Measurements from ENCODE around the gene A2ML1.
"Not testable (repeated sequence)": the region's sequence is repeated elsewhere in the genome, so short reads cannot be mapped to it uniquely, and the experiment has no call there.

The A2ML1 gene

DNA sequence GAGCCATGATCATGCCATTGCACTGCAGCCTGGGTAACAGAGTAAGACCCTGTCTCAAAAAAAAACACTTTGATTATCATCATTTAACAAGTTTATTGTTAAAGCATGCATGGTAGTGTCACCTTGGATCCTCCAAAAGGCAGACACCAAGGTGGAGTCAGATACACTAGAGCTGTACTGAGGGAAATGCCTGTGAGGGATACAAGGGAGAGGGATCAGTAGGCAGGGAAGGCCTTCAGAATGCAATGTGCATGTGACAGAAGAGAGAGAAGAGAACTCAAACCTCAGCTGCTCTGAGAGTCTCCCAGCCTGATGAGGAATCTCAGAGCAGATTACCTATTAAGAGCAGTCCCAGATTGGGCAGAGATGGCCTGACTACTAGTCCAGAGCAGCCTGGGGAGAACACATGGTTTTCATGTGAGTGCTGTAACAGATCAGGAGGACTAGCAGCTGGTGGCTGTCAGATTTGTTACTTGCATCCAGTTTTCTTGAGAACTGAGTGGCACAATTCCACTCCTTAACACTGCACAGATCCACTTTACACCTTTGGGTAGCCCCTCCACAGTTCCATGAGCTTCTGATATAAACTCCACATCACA is 38.0 kb upstream of the A2ML1 start:
- TF ChIP-seq CTCF (conservative IDR thresholded peaks at IDR 0.05; ENCODE audit: low read depth) = no peak
- no peak for DNase-seq (ENCODE audit: low spot score)
- POLR2A ChIA-PET (ENCODE audit: low non-redundant PET) = no interaction called here
- CTCF ChIA-PET = interaction anchor here (0.6 to 2.7 kb wide), 2 partner anchors 106 to 111 kb away, joined by 4 to 6 read pairs; no protein-coding TSS in a partner anchor
- H3K27ac ChIP-seq = no peak overlapping the region

DNA sequence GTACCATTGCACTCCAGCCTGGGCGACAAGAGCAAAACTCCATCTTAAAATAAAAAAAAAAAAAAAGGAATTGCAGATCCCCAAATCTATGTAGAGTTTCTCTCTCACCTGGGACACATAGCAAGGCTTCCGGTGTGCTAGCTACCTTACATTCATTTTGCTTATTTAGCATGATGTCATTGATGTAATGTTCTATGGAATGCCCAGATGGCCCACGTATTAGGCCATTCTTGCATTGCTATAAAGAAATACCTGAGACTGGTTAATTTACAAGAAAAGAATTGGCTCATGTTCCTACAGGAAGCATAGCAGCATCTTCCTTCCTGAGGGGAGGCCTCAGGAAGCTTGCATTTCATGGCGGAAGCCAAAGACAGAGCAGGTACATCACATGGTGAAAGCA is 36.9 kb upstream of the A2ML1 start:
- TF ChIP-seq CTCF (conservative IDR thresholded peaks at IDR 0.05; ENCODE audit: low read depth) = no peak
- CTCF ChIA-PET = no interaction called here
- no peak overlapping the region for H3K27ac ChIP-seq
- POLR2A ChIA-PET (ENCODE audit: low non-redundant PET) = no interaction called here
- DNase-seq (ENCODE audit: low spot score) = no peak

GRCh38 chr12:8787206-8787605 is 35.2 kb upstream of the A2ML1 start:
- H3K27ac ChIP-seq; DNase-seq (ENCODE audit: low spot score); POLR2A ChIA-PET (ENCODE audit: low non-redundant PET): not testable (repeated sequence)
- CTCF ChIA-PET = interaction anchor here (0.7 kb wide), 2 partner anchors 87 to 112 kb away, joined by 3 to 4 read pairs; no protein-coding TSS in a partner anchor

DNA sequence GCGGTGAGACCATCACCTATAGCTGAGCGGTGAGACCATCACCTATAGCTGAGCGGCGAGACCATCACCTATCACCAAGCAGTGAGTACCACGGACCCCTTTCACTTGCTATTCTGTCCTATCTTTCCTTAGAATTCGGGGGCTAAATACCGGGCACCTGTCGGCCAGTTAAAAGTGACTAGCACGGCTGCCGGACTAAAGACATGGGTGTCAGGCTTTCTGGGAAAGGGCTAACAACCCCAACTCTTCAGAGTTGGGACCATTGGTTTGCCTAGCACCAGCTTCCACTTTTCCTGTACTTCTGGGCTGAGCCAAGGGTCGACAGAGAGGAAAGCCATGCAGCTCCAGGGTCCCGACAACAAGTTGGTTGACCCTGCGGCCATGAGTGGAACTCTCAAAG is 33.7 kb upstream of the A2ML1 start:
- DNase-seq (ENCODE audit: low spot score); POLR2A ChIA-PET (ENCODE audit: low non-redundant PET); H3K27ac ChIP-seq; CTCF ChIA-PET: not testable (repeated sequence)

DNA sequence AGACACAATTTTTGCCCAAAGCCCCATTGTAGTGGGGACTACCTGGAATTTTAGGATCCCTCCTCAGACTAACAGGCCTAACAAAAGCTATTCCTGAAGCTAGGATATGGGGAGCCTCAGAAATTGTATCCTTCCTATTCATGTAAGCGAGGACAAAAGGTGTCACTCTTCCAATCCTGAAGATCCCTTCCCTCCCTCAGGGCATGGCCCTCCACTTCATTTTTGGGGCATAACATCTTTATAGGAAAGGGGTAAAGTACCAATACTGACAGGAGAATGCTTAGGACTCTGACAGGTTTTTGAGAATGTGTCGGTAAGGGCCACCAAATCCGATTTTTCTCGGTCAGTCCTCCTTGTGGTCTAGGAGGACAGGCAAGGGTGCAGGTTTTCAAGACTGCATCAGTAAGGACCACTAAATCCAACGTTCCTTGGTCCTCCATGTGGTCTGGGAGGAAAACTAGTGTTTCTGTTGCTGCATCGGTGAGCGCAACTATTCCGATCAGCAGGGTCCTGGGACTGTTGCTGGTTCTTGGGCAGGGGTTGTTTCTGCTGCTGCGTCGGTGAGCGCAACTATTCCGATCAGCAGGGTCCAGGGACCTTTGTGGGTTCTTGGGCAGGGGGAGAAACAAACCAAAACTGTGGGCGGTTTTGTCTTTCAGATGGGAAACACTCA is 32.9 kb upstream of the A2ML1 start:
- CTCF ChIA-PET; DNase-seq (ENCODE audit: low spot score); POLR2A ChIA-PET (ENCODE audit: low non-redundant PET); H3K27ac ChIP-seq: not testable (repeated sequence)

DNA sequence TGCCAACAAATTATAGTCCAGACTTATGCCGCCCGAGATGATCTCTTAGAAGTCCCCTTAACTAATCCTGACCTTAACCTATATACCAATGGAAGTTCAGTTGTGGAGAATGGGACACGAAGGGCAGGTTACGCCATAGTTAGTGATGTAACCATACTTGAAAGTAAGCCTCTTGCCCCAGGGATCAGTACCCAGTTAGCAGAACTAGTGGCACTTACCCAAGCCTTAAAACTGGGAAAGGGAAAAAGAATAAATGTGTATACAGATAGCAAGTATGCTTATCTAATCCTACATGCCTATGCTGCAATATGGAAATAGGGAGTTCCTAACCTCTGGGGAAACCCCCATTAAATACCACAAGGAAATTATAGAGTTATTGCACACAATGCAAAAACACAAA is 29.2 kb upstream of the A2ML1 start:
- DNase-seq (ENCODE audit: low spot score); POLR2A ChIA-PET (ENCODE audit: low non-redundant PET); H3K27ac ChIP-seq: not testable (repeated sequence)
- CTCF ChIA-PET = interaction anchor here (0.7 kb wide), 1 partner anchor 1769 kb away, joined by 3 read pairs; no protein-coding TSS in a partner anchor

- H3K27ac ChIP-seq; CTCF ChIA-PET; POLR2A ChIA-PET (ENCODE audit: low non-redundant PET); DNase-seq (ENCODE audit: low spot score): not testable (repeated sequence)
Observed at GRCh38 chr12:8794611-8795010, 27.8 kb upstream of the A2ML1 start.

GRCh38 chr12:8796831-8797626 is 25.4 kb upstream of the A2ML1 start:
- TF ChIP-seq CTCF (conservative IDR thresholded peaks at IDR 0.05; ENCODE audit: low read depth) = no peak
- DNase-seq (ENCODE audit: low spot score) = no peak
- CTCF ChIA-PET = interaction anchor here (1.1 to 1.7 kb wide), 2 partner anchors 18 to 93 kb away, joined by 4 to 6 read pairs; no protein-coding TSS in a partner anchor
- POLR2A ChIA-PET (ENCODE audit: low non-redundant PET) = no interaction called here
- H3K27ac ChIP-seq = no peak overlapping the region

GRCh38 chr12:8801213-8801612 is 21.2 kb upstream of the A2ML1 start:
- DNase-seq (ENCODE audit: low spot score); POLR2A ChIA-PET (ENCODE audit: low non-redundant PET); CTCF ChIA-PET; H3K27ac ChIP-seq: not testable (repeated sequence)

DNA sequence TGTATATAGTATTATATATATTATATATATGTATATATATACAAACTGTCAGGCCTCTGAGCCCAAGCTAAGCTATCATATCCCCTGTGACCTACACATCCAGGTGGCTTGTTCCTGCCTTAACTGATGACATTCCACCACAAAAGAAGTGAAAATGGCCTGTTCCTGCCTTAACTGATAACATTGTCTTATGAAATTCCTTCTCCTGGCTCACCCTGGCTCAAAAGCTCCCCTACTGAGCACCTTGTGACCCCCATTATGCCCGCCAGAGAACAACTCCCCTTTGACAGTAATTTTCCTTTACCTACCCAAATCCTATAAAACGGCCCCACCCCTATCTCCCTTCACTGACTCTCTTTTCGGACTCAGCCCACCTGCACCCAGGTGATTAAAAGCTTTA is 17.6 kb upstream of the A2ML1 start:
- POLR2A ChIA-PET (ENCODE audit: low non-redundant PET); CTCF ChIA-PET; H3K27ac ChIP-seq; DNase-seq (ENCODE audit: low spot score): not testable (repeated sequence)

GRCh38 chr12:8805487-8805886 is 16.9 kb upstream of the A2ML1 start:
- DNase-seq (ENCODE audit: low spot score); POLR2A ChIA-PET (ENCODE audit: low non-redundant PET); H3K27ac ChIP-seq; CTCF ChIA-PET: not testable (repeated sequence)

GRCh38 chr12:8807084-8807483 is 15.3 kb upstream of the A2ML1 start:
- DNase-seq (ENCODE audit: low spot score); POLR2A ChIA-PET (ENCODE audit: low non-redundant PET); CTCF ChIA-PET; H3K27ac ChIP-seq: not testable (repeated sequence)

- DNase-seq (ENCODE audit: low spot score); POLR2A ChIA-PET (ENCODE audit: low non-redundant PET); H3K27ac ChIP-seq: not testable (repeated sequence)
- CTCF ChIA-PET = interaction anchor here (0.6 kb wide), 1 partner anchor 100 kb away, joined by 5 read pairs; no protein-coding TSS in a partner anchor
Observed at GRCh38 chr12:8810112-8810511, 12.3 kb upstream of the A2ML1 start.
